ENCODE data around the gene SOWAHA. TPM values are rescaled to one million over a fixed set of nuclear protein-coding genes. Genes with fewer than 3 reads are reported as not detected.

The SOWAHA gene
- polyA plus RNA-seq, 2 of the 4 experiments (the other 2 are of a cell fraction), result 0.06 to 0.10 TPM

- no peak overlapping the region for H3K27ac ChIP-seq
- TF ChIP-seq REST (IDR thresholded peaks at IDR 0.05), result no peak
- TF ChIP-seq ZNF302 (CRISPR knock-in tag; IDR thresholded peaks at IDR 0.05), result no peak
- no peak for TF ChIP-seq TP53 (CRISPR knock-in tag; IDR thresholded peaks at IDR 0.05)
- no peak for TF ChIP-seq CHD2 (IDR thresholded peaks at IDR 0.05; ENCODE audit: low read length, partially characterized antibody)
- TF ChIP-seq NPAS2 (CRISPR knock-in tag; IDR thresholded peaks at IDR 0.05; ENCODE audit: borderline replicate concordance), result no peak
- TF ChIP-seq CBX2 (IDR thresholded peaks at IDR 0.05; ENCODE audit: borderline replicate concordance, low read depth), result no peak
- no peak for TF ChIP-seq HOXB5 (CRISPR knock-in tag; IDR thresholded peaks at IDR 0.05)
- TF ChIP-seq HEYL (CRISPR knock-in tag; IDR thresholded peaks at IDR 0.05), result no peak
- no peak for TF ChIP-seq HES2 (IDR thresholded peaks at IDR 0.05)
- no peak for TF ChIP-seq ZFP36 (IDR thresholded peaks at IDR 0.05; ENCODE audit: borderline replicate concordance, partially characterized antibody)
- TF ChIP-seq JUN (IDR thresholded peaks at IDR 0.05), result no peak
- H3K9me3 ChIP-seq, result no peaks in the 10 kb centered on the region
- WGBS (ENCODE audit: missing lambda C conversion rate), result 71% methylated on average over 6 of the region's 6 CpGs
- no peak overlapping the region for H3K4me2 ChIP-seq
- H3K4me1 ChIP-seq, result peaks cover 3% of the 10 kb centered on the region; the same call in 1 of the 3 replicates
- ChIA-PET POLR2A (interaction anchor here (0.9 kb wide), 1 partner anchor 136 kb away, joined by 4 read pairs; no protein-coding TSS in a partner anchor), CTCF (interaction anchor here (0.9 to 4.6 kb wide), 14 partner anchors 7 to 439 kb away, joined by 3 to 69 read pairs (median 4); partner anchors contain the start of genes CCNI2, GDF9 and UQCRQ)
- DNase-seq (ENCODE audit: low read depth in 1 of 2, low spot score in 1 of 2) (no peak), ATAC-seq (no peak), FAIRE-seq (no peak)
- H3K4me3 ChIP-seq, result no peak overlapping the region
Observed at GRCh38 chr5:132826424-132827082, 13.5 kb downstream of the SOWAHA start.

- TF ChIP-seq MAZ (IDR thresholded peaks at IDR 0.05; ENCODE audit: borderline replicate concordance, low read depth, low read length), result no peak
- TF ChIP-seq USF2 (IDR thresholded peaks at IDR 0.05), result no peak
- TF ChIP-seq NFE2L2 (conservative IDR thresholded peaks at IDR 0.05; ENCODE audit: low read length), result no peak
- no peak for TF ChIP-seq RAD21 (conservative IDR thresholded peaks at IDR 0.05 in 1 of 2, IDR thresholded peaks at IDR 0.05 in 1 of 2)
- no peak for TF ChIP-seq KDM5A (IDR thresholded peaks at IDR 0.05)
- no peak for TF ChIP-seq HDAC2 (IDR thresholded peaks at IDR 0.05)
- TF ChIP-seq JUNB (IDR thresholded peaks at IDR 0.05), result no peak
- no peak for TF ChIP-seq EHMT2 (IDR thresholded peaks at IDR 0.05; ENCODE audit: low read depth)
- TF ChIP-seq ELK1 (IDR thresholded peaks at IDR 0.05; ENCODE audit: low read depth, low read length), result no peak
- no peak for TF ChIP-seq RNF2 (IDR thresholded peaks at IDR 0.05; ENCODE audit: borderline replicate concordance, low read depth)
- no peak for TF ChIP-seq TP53 (CRISPR knock-in tag; IDR thresholded peaks at IDR 0.05)
- Histone ChIP-seq H3K9me3 (no peaks in the 10 kb centered on the region), H3K27ac (no peak overlapping the region), H3K4me3 (no peak overlapping the region), H3K4me1 (peaks cover 3% of the 10 kb centered on the region; the same call in 1 of the 3 replicates), H3K4me2 (no peak overlapping the region)
- POLR2A ChIA-PET, result no interaction called here
- CTCF ChIA-PET, result interaction anchor here (0.6 to 8.9 kb wide), 17 partner anchors 9 to 535 kb away, joined by 3 to 82 read pairs (median 8); partner anchors contain the start of genes CCNI2, GDF9, LEAP2 and UQCRQ
- ATAC-seq (no peak), FAIRE-seq (no peak), DNase-seq (ENCODE audit: low read depth in 1 of 2, low spot score in 1 of 2) (no peak)
- 85% methylated on average over 4 of the region's 4 CpGs for WGBS (ENCODE audit: missing lambda C conversion rate)
Observed at GRCh38 chr5:132827943-132828673, 15.0 kb downstream of the SOWAHA start.
